Measurements from ENCODE around the gene LRCH3. TPM values are rescaled to one million over a fixed set of nuclear protein-coding genes. Genes with fewer than 3 reads are reported as not detected.

The LRCH3 gene
- total RNA-seq, 1 experiment from 2014 or later = 39.4 TPM

- H3K27ac Mint-ChIP-seq (ENCODE audit: unreplicated experiment) = peak overlapping the region; percentile 55
- BruUV-seq (replicated peaks) = TSS peak; percentile 41
- CTCF ChIA-PET = interaction anchor here (0.7 kb wide), 1 partner anchor 209 kb away, joined by 3 read pairs; no protein-coding TSS in a partner anchor
- peak overlapping the region; percentile 83 for H3K4me3 Mint-ChIP-seq (ENCODE audit: low read depth, unreplicated experiment)
- intact Hi-C loops (cut with micrococcal nuclease; ENCODE audit: unreplicated experiment) = loop anchor here (5.0 kb wide), 1 partner anchor 80 kb away; no protein-coding TSS in a partner anchor
- TF ChIP-seq CTCF (IDR thresholded peaks at IDR 0.05; ENCODE audit: unreplicated experiment) = no peak
- peaks cover 22% of the 10 kb centered on the region for H3K36me3 Mint-ChIP-seq (ENCODE audit: insufficient read depth, unreplicated experiment)
- DNase-seq = no peak
- H3K9me3 Mint-ChIP-seq (ENCODE audit: low read depth, unreplicated experiment) = no peaks in the 10 kb centered on the region
- H3K4me1 Mint-ChIP-seq (ENCODE audit: low read depth, unreplicated experiment) = peaks cover 10% of the 10 kb centered on the region
- H3K27me3 Mint-ChIP-seq (ENCODE audit: unreplicated experiment) = no peaks in the 10 kb centered on the region
These were observed 1.0 kb downstream of the LRCH3 start for GRCh38 chr3:197791892-197792647.

GRCh38 chr3:197793247-197793646 lies 2.2 kb downstream of the LRCH3 start:
- H3K36me3 Mint-ChIP-seq (ENCODE audit: insufficient read depth, unreplicated experiment) = peaks cover 22% of the 10 kb centered on the region
- no peaks in the 10 kb centered on the region for H3K27me3 Mint-ChIP-seq (ENCODE audit: unreplicated experiment)
- no peak overlapping the region for H3K27ac Mint-ChIP-seq (ENCODE audit: unreplicated experiment)
- no TSS peak for BruUV-seq (replicated peaks)
- H3K4me3 Mint-ChIP-seq (ENCODE audit: low read depth, unreplicated experiment) = no peak overlapping the region
- TF ChIP-seq CTCF (IDR thresholded peaks at IDR 0.05; ENCODE audit: unreplicated experiment) = no peak
- no peaks in the 10 kb centered on the region for H3K4me1 Mint-ChIP-seq (ENCODE audit: low read depth, unreplicated experiment)
- intact Hi-C loops (cut with micrococcal nuclease; ENCODE audit: unreplicated experiment) = loop anchor here (5.0 kb wide), 1 partner anchor 81 kb away; no protein-coding TSS in a partner anchor
- CTCF ChIA-PET = no interaction called here
- DNase-seq = no peak
- H3K9me3 Mint-ChIP-seq (ENCODE audit: low read depth, unreplicated experiment) = no peaks in the 10 kb centered on the region

GRCh38 chr3:197794115-197794514 lies 3.1 kb downstream of the LRCH3 start:
- Mint-ChIP-seq H3K36me3 (ENCODE audit: insufficient read depth, unreplicated experiment) (peaks cover 22% of the 10 kb centered on the region), H3K27me3 (ENCODE audit: unreplicated experiment) (no peaks in the 10 kb centered on the region), H3K4me1 (ENCODE audit: low read depth, unreplicated experiment) (no peaks in the 10 kb centered on the region), H3K27ac (ENCODE audit: unreplicated experiment) (no peak overlapping the region), H3K4me3 (ENCODE audit: low read depth, unreplicated experiment) (no peak overlapping the region), H3K9me3 (ENCODE audit: low read depth, unreplicated experiment) (no peaks in the 10 kb centered on the region)
- DNase-seq = no peak
- CTCF ChIA-PET = no interaction called here
- no peak for TF ChIP-seq CTCF (IDR thresholded peaks at IDR 0.05; ENCODE audit: unreplicated experiment)
- BruUV-seq (replicated peaks) = no TSS peak
- intact Hi-C loops (cut with micrococcal nuclease; ENCODE audit: unreplicated experiment) = loop anchor here (5.0 kb wide), 1 partner anchor 82 kb away; no protein-coding TSS in a partner anchor

- DNase-seq = no peak
- BruUV-seq (replicated peaks) = no TSS peak
- no peak for TF ChIP-seq CTCF (IDR thresholded peaks at IDR 0.05; ENCODE audit: unreplicated experiment)
- H3K4me3 Mint-ChIP-seq (ENCODE audit: low read depth, unreplicated experiment) = no peak overlapping the region
- H3K4me1 Mint-ChIP-seq (ENCODE audit: low read depth, unreplicated experiment) = no peaks in the 10 kb centered on the region
- no peak overlapping the region for H3K27ac Mint-ChIP-seq (ENCODE audit: unreplicated experiment)
- no peaks in the 10 kb centered on the region for H3K9me3 Mint-ChIP-seq (ENCODE audit: low read depth, unreplicated experiment)
- peaks cover 22% of the 10 kb centered on the region for H3K36me3 Mint-ChIP-seq (ENCODE audit: insufficient read depth, unreplicated experiment)
- intact Hi-C loops (cut with micrococcal nuclease; ENCODE audit: unreplicated experiment) = no loop called here
- no peaks in the 10 kb centered on the region for H3K27me3 Mint-ChIP-seq (ENCODE audit: unreplicated experiment)
- CTCF ChIA-PET = no interaction called here
These were observed 4.1 kb downstream of the LRCH3 start for GRCh38 chr3:197795200-197795599.

Data from Calu3 (cell line).